OCI-LY1 (cell line): Measurements from ENCODE around the gene ARMH2.

ENCODE experiments used
- CTCF ChIP-seq: fragments of 200-600 bp; sonication (generic), shearing (Covaris generic); IDR thresholded peaks from 2 replicates; pipeline ENCODE4 v1.5.1; 2017; ENCODE audit warnings: mild to moderate bottlenecking, antibody characterized with exemption, low read length, moderate library complexity, mixed read lengths
- EZH2 ChIP-seq: fragments of 200-600 bp; sonication (generic), shearing (Covaris generic); IDR thresholded peaks from 2 replicates; pipeline ENCODE4 v1.8.0; 2017; ENCODE audit warnings: borderline replicate concordance, mixed run types, mild to moderate bottlenecking, antibody characterized with exemption, low read length, moderate library complexity, mixed read lengths

- TF ChIP-seq EZH2: no peak
- no peak for TF ChIP-seq CTCF
These were observed 2.0 kb downstream of the ARMH2 start for GRCh38 chr6:24796616-24797290.
